Hepatocyte (in vitro differentiated cells): Measurements from ENCODE around the gene TDRD1. TPM values are rescaled to one million over a fixed set of nuclear protein-coding genes. Genes with fewer than 3 reads are reported as not detected.

Experiments
- DNase-seq: peaks from one replicate; pipeline ENCODE4 v3.0.0-alpha.2; 2016; ENCODE audit warnings: low spot score
- H2AFZ ChIP-seq: fragments of 200-600 bp; sonication (generic); 2 replicates; pipeline ENCODE4 v1.6.0; 2016; ENCODE audit warnings: antibody characterized with exemption, mild to moderate bottlenecking
- H3K27ac ChIP-seq: fragments of 200-600 bp; sonication (generic); 2 replicates; pipeline ENCODE4 v1.5.1; 2016; ENCODE audit warnings: mild to moderate bottlenecking
- H3K27me3 ChIP-seq: fragments of 200-600 bp; sonication (generic); 2 replicates; pipeline ENCODE4 v1.6.1; 2016
- H3K36me3 ChIP-seq: fragments of 200-600 bp; sonication (generic); replicated peaks from 2 replicates; pipeline ENCODE4 v1.5.1; 2016; ENCODE audit warnings: low read depth; ENCODE audit not compliant: insufficient read depth
- H3K4me1 ChIP-seq: fragments of 200-600 bp; sonication (generic); 2 replicates; pipeline ENCODE4 v1.5.1; 2016; ENCODE audit warnings: mild to moderate bottlenecking, moderate library complexity; ENCODE audit not compliant: insufficient read depth
- H3K4me2 ChIP-seq: fragments of 200-600 bp; sonication (generic); 2 replicates; pipeline ENCODE4 v1.6.0; 2016
- H3K4me3 ChIP-seq: fragments of 200-600 bp; sonication (generic); 2 replicates; pipeline ENCODE4 v1.5.1; 2016; ENCODE audit warnings: mild to moderate bottlenecking
- H3K79me2 ChIP-seq: fragments of 200-600 bp; sonication (generic); 2 replicates; pipeline ENCODE4 v1.6.0; 2017; ENCODE audit warnings: mild to moderate bottlenecking
- H3K9me2 ChIP-seq: fragments of 200-600 bp; sonication (generic); replicated peaks from 2 replicates; pipeline ENCODE4 v1.6.0; 2017; ENCODE audit warnings: mild to moderate bottlenecking; ENCODE audit not compliant: insufficient read depth
- H3K9me3 ChIP-seq: fragments of 200-600 bp; sonication (generic); 2 replicates; pipeline ENCODE4 v1.5.1; 2016; ENCODE audit warnings: low read depth, mild to moderate bottlenecking
- H4K20me1 ChIP-seq: fragments of 200-600 bp; sonication (generic); 2 replicates; pipeline ENCODE4 v1.6.0; 2016; ENCODE audit warnings: mild to moderate bottlenecking; ENCODE audit not compliant: insufficient read depth, poor library complexity, severe bottlenecking
- CTCF ChIP-seq: fragments of 200-600 bp; sonication (generic); IDR thresholded peaks from 2 replicates; pipeline ENCODE4 v1.5.1; 2016; ENCODE audit warnings: antibody characterized with exemption, mild to moderate bottlenecking; ENCODE audit not compliant: poor library complexity
- EZH2 ChIP-seq: fragments of 200-600 bp; sonication (generic); IDR thresholded peaks from 2 replicates; pipeline ENCODE4 v1.6.1; 2016; ENCODE audit warnings: antibody characterized with exemption, mild to moderate bottlenecking, borderline replicate concordance
- EZH2phosphoT487 ChIP-seq: fragments of 200-600 bp; sonication (generic); IDR thresholded peaks from one replicate; pipeline ENCODE4 v1.6.1; 2018; ENCODE audit warnings: antibody characterized with exemption, mild to moderate bottlenecking, low read depth, moderate library complexity; ENCODE audit not compliant: unreplicated experiment, severe bottlenecking
- WGBS: methylation state at CpG from one replicate; pipeline ENCODE4 v1.1.6; 2016; ENCODE audit warnings: low lambda C conversion rate; ENCODE audit errors: missing lambda C conversion rate; 5-methylcytosine and 5-hydroxymethylcytosine counted together
- polyA plus RNA-seq: library from polyadenylated mRNA; unstranded; fragments of >200 nt; fragmentation: Nextera tagmentation; extraction: Ambion mirVana; gene quantifications from 2 replicates; pipeline ENCODE4 v1.2.1, GENCODE V29; 2016
- total RNA-seq: library from RNA; depleted of rRNA; stranded (reverse); fragments of >200 nt; gene quantifications from 2 replicates; pipeline ENCODE4 v1.2.3, GENCODE V29; 2014

The TDRD1 gene
- total and polyA plus RNA-seq, 2 experiments from 2014 or later, result not detected

- Histone ChIP-seq H2AFZ (no peak overlapping the region), H3K9me2 (no peaks in the 10 kb centered on the region), H3K79me2 (no peaks in the 10 kb centered on the region), H3K9me3 (no peaks in the 10 kb centered on the region), H3K4me3 (no peak overlapping the region), H3K27me3 (no peaks in the 10 kb centered on the region), H4K20me1 (no peaks in the 10 kb centered on the region), H3K36me3 (no peaks in the 10 kb centered on the region), H3K27ac (no peak overlapping the region), H3K4me1 (no peaks in the 10 kb centered on the region), H3K4me2 (no peak overlapping the region)
- 88% methylated on average over 4 of the region's 4 CpGs for WGBS
- DNase-seq, result no peak
- TF ChIP-seq CTCF (no peak), EZH2phosphoT487 (no peak), EZH2 (no peak)
Measured at GRCh38 chr10:114199239-114199638, 20.1 kb downstream of the TDRD1 start.

GRCh38 chr10:114202812-114203211 is 23.7 kb downstream of the TDRD1 start:
- WGBS, result 79% methylated on average over 3 of the region's 3 CpGs
- Histone ChIP-seq H3K4me1 (no peaks in the 10 kb centered on the region), H3K79me2 (no peaks in the 10 kb centered on the region), H3K4me2 (no peak overlapping the region), H3K27ac (no peak overlapping the region), H3K36me3 (no peaks in the 10 kb centered on the region), H3K27me3 (no peaks in the 10 kb centered on the region), H3K9me3 (no peaks in the 10 kb centered on the region), H3K4me3 (no peak overlapping the region), H2AFZ (no peak overlapping the region), H3K9me2 (no peaks in the 10 kb centered on the region), H4K20me1 (no peaks in the 10 kb centered on the region)
- TF ChIP-seq CTCF, result no peak
- DNase-seq, result no peak

- TF ChIP-seq CTCF (no peak), EZH2phosphoT487 (no peak), EZH2 (no peak)
- 54% methylated on average over 2 of the region's 2 CpGs for WGBS
- no peak for DNase-seq
Measured at GRCh38 chr10:114206902-114207301, 27.7 kb downstream of the TDRD1 start.

GRCh38 chr10:114207349-114207748 is 28.2 kb downstream of the TDRD1 start:
- no peak overlapping the region for H2AFZ ChIP-seq
- no peaks in the 10 kb centered on the region for H3K79me2 ChIP-seq
- no peaks in the 10 kb centered on the region for H4K20me1 ChIP-seq
- H3K4me3 ChIP-seq, result no peak overlapping the region
- H3K4me2 ChIP-seq, result no peak overlapping the region
- DNase-seq, result no peak
- H3K36me3 ChIP-seq, result no peaks in the 10 kb centered on the region
- H3K27ac ChIP-seq, result no peak overlapping the region
- 79% methylated on average over 1 of the region's 1 CpG for WGBS
- no peak for TF ChIP-seq CTCF
- no peaks in the 10 kb centered on the region for H3K9me2 ChIP-seq
- H3K9me3 ChIP-seq, result no peaks in the 10 kb centered on the region
- H3K27me3 ChIP-seq, result no peaks in the 10 kb centered on the region
- H3K4me1 ChIP-seq, result no peaks in the 10 kb centered on the region

More at GRCh38 chr10:114206902-114207301, 27.7 kb downstream of the TDRD1 start:
- no peaks in the 10 kb centered on the region for H3K9me2 ChIP-seq
- H3K4me2 ChIP-seq, result no peak overlapping the region
- no peaks in the 10 kb centered on the region for H3K9me3 ChIP-seq
- H2AFZ ChIP-seq, result no peak overlapping the region
- no peak overlapping the region for H3K27ac ChIP-seq
- no peaks in the 10 kb centered on the region for H3K36me3 ChIP-seq
- no peaks in the 10 kb centered on the region for H3K4me1 ChIP-seq
- no peaks in the 10 kb centered on the region for H4K20me1 ChIP-seq
- no peaks in the 10 kb centered on the region for H3K79me2 ChIP-seq
- no peak overlapping the region for H3K4me3 ChIP-seq
- no peaks in the 10 kb centered on the region for H3K27me3 ChIP-seq
